SH-SY5Y (cell line): ENCODE measurements around the gene UBXN2A.

ENCODE experiments used
- GATA2 ChIP-seq: IDR thresholded peaks from 2 replicates; pipeline ENCODE4 v1.6.1; 2011; ENCODE audit warnings: mild to moderate bottlenecking, low read depth, low read length
- GATA3 ChIP-seq: IDR thresholded peaks from 2 replicates; pipeline ENCODE4 v1.6.1; 2011; ENCODE audit warnings: low read depth, mild to moderate bottlenecking, low read length, moderate library complexity

- TF ChIP-seq GATA3 (no peak), GATA2 (no peak)
Observed at GRCh38 chr2:24024018-24024417, 83.8 kb downstream of the UBXN2A start.
